GM23338 (cell line): ENCODE data around the gene KCNB1.

Experiments used
- CREB1 ChIP-seq: fragments of 250-450 bp; sonication (Bioruptor Pico); IDR thresholded peaks from 2 replicates; pipeline ENCODE4 v1.5.0; 2020; ENCODE audit warnings: low read depth, mild to moderate bottlenecking, moderate library complexity
- EZH2 ChIP-seq: fragments of 200-600 bp; sonication (generic); IDR thresholded peaks from one replicate; pipeline ENCODE4 v1.8.0; 2017; ENCODE audit warnings: antibody characterized with exemption, mild to moderate bottlenecking, low read depth; ENCODE audit not compliant: unreplicated experiment
- EZH2phosphoT487 ChIP-seq: fragments of 200-600 bp; sonication (generic); IDR thresholded peaks from one replicate; pipeline ENCODE4 v1.8.1; 2018; ENCODE audit warnings: antibody characterized with exemption; ENCODE audit not compliant: unreplicated experiment
- POLR2AphosphoS5 ChIP-seq: IDR thresholded peaks from 2 replicates; pipeline ENCODE4 v1.6.1; 2016; ENCODE audit warnings: antibody characterized with exemption, low read depth
- STAT1 ChIP-seq: IDR thresholded peaks from one replicate; pipeline ENCODE4 v1.6.1; 2016; ENCODE audit warnings: antibody characterized with exemption; ENCODE audit not compliant: unreplicated experiment
- TF ChIP-seq, protein P1 (sequence below), 2 experiments: fragments of 200-600 bp in 1 of 2; sonication (generic) in 1 of 2; conservative IDR thresholded peaks; 2 replicates each; pipeline versions ENCODE4 v1.5.1 to v1.6.1; 2016 to 2017; ENCODE audit warnings: antibody characterized with exemption in 2 of 2, low read depth in 2 of 2, mild to moderate bottlenecking in 2 of 2, moderate library complexity in 1 of 2
- TF ChIP-seq, protein P2 (sequence below): IDR thresholded peaks from one replicate; pipeline ENCODE4 v1.6.1; 2018; ENCODE audit warnings: antibody characterized with exemption; ENCODE audit not compliant: unreplicated experiment

DNA sequence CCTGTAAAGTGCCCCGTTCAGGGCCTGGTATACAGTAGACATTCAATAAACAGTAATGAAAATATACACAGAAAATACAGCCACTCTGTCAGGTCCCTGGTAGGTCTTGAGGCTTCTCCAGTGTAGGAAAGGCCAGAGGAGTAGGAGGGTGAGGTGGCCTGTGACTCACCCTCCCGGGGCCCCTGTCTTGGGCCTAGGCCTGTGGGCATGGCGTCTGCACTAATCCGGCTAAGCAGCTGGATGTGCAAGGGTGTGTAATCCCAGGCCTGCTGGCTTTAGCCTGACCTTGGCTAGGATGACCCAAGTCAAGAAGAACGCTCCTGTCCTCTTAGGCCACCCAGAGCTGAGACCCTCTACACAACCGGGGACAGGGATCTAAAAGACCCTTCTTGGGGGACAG, 84.9 kb downstream of the KCNB1 start:
- TF ChIP-seq, protein P1, sequence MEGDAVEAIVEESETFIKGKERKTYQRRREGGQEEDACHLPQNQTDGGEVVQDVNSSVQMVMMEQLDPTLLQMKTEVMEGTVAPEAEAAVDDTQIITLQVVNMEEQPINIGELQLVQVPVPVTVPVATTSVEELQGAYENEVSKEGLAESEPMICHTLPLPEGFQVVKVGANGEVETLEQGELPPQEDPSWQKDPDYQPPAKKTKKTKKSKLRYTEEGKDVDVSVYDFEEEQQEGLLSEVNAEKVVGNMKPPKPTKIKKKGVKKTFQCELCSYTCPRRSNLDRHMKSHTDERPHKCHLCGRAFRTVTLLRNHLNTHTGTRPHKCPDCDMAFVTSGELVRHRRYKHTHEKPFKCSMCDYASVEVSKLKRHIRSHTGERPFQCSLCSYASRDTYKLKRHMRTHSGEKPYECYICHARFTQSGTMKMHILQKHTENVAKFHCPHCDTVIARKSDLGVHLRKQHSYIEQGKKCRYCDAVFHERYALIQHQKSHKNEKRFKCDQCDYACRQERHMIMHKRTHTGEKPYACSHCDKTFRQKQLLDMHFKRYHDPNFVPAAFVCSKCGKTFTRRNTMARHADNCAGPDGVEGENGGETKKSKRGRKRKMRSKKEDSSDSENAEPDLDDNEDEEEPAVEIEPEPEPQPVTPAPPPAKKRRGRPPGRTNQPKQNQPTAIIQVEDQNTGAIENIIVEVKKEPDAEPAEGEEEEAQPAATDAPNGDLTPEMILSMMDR (conservative IDR thresholded peaks at IDR 0.05; ENCODE audit: low read depth in 2 of 2) = no peak
- TF ChIP-seq, protein P2, sequence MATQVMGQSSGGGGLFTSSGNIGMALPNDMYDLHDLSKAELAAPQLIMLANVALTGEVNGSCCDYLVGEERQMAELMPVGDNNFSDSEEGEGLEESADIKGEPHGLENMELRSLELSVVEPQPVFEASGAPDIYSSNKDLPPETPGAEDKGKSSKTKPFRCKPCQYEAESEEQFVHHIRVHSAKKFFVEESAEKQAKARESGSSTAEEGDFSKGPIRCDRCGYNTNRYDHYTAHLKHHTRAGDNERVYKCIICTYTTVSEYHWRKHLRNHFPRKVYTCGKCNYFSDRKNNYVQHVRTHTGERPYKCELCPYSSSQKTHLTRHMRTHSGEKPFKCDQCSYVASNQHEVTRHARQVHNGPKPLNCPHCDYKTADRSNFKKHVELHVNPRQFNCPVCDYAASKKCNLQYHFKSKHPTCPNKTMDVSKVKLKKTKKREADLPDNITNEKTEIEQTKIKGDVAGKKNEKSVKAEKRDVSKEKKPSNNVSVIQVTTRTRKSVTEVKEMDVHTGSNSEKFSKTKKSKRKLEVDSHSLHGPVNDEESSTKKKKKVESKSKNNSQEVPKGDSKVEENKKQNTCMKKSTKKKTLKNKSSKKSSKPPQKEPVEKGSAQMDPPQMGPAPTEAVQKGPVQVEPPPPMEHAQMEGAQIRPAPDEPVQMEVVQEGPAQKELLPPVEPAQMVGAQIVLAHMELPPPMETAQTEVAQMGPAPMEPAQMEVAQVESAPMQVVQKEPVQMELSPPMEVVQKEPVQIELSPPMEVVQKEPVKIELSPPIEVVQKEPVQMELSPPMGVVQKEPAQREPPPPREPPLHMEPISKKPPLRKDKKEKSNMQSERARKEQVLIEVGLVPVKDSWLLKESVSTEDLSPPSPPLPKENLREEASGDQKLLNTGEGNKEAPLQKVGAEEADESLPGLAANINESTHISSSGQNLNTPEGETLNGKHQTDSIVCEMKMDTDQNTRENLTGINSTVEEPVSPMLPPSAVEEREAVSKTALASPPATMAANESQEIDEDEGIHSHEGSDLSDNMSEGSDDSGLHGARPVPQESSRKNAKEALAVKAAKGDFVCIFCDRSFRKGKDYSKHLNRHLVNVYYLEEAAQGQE = no peak
- TF ChIP-seq CREB1 (CRISPR knock-in tag) = no peak
- TF ChIP-seq EZH2 = no peak
- TF ChIP-seq EZH2phosphoT487 = no peak
- no peak for TF ChIP-seq POLR2AphosphoS5
- TF ChIP-seq STAT1 = no peak
